Astrocyte (in vitro differentiated cells and primary cell): ENCODE data around the gene PLEKHA7. TPM values are rescaled to one million over a fixed set of nuclear protein-coding genes. Genes with fewer than 3 reads are reported as not detected.

Source experiments
- DNase-seq: peaks from one replicate; pipeline ENCODE4 v3.0.0-alpha.2; 2010; ENCODE audit warnings: low read depth
- FAIRE-seq: peaks from 2 replicates; lab custom pipeline; 2011; peaks lifted over from hg19 to GRCh38; lab: Jason Lieb, UNC
- H2AFZ ChIP-seq: 2 replicates; pipeline ENCODE4 v1.6.0; 2012; ENCODE audit warnings: low read depth, low read length, inconsistent platforms
- H3K27ac ChIP-seq: 2 replicates; pipeline ENCODE4 v1.5.1; 2011; ENCODE audit warnings: low read depth, low read length, inconsistent platforms
- H3K27me3 ChIP-seq: 2 replicates; pipeline ENCODE4 v1.6.0; 2011; ENCODE audit warnings: low read length, inconsistent platforms; ENCODE audit not compliant: insufficient read depth
- H3K36me3 ChIP-seq: 2 replicates; pipeline ENCODE4 v1.5.1; 2011; ENCODE audit warnings: low read length, inconsistent platforms; ENCODE audit not compliant: insufficient read depth
- H3K4me1 ChIP-seq: 2 replicates; pipeline ENCODE4 v1.5.1; 2011; ENCODE audit warnings: low read length, inconsistent platforms; ENCODE audit not compliant: insufficient read depth
- H3K4me2 ChIP-seq: 2 replicates; pipeline ENCODE4 v1.6.0; 2012; ENCODE audit warnings: low read length, inconsistent platforms
- H3K4me3 ChIP-seq: 2 replicates; pipeline ENCODE4 v1.5.1; 2011; ENCODE audit warnings: low read depth, mild to moderate bottlenecking, low read length, inconsistent platforms; ENCODE audit not compliant: insufficient read depth
- H3K79me2 ChIP-seq: 2 replicates; pipeline ENCODE4 v1.6.0; 2012; ENCODE audit warnings: mild to moderate bottlenecking, low read length, inconsistent platforms; ENCODE audit not compliant: insufficient read depth
- H3K9ac ChIP-seq: 2 replicates; pipeline ENCODE4 v1.6.0; 2012; ENCODE audit warnings: mild to moderate bottlenecking, low read length, inconsistent platforms
- H3K9me3 ChIP-seq: 2 replicates; pipeline ENCODE4 v1.5.1; 2012; ENCODE audit warnings: low read depth, mild to moderate bottlenecking, low read length, inconsistent platforms; ENCODE audit not compliant: insufficient read depth
- H4K20me1 ChIP-seq: 2 replicates; pipeline ENCODE4 v1.6.0; 2012; ENCODE audit warnings: low read length, inconsistent platforms; ENCODE audit not compliant: insufficient read depth
- H3K27ac Mint-ChIP-seq: one replicate; pipeline ENCODE4 v1.8.0; 2021; ENCODE audit warnings: mild to moderate bottlenecking, mixed read lengths; ENCODE audit not compliant: unreplicated experiment
- H3K27me3 Mint-ChIP-seq: one replicate; pipeline ENCODE4 v1.8.0; 2021; ENCODE audit warnings: low read depth, mixed read lengths; ENCODE audit not compliant: unreplicated experiment
- H3K36me3 Mint-ChIP-seq: one replicate; pipeline ENCODE4 v1.8.0; 2021; ENCODE audit warnings: low read depth, mixed read lengths; ENCODE audit not compliant: unreplicated experiment
- H3K4me1 Mint-ChIP-seq: one replicate; pipeline ENCODE4 v1.8.0; 2021; ENCODE audit warnings: low read depth, mixed read lengths; ENCODE audit not compliant: unreplicated experiment
- H3K4me3 Mint-ChIP-seq: one replicate; pipeline ENCODE4 v1.8.0; 2021; ENCODE audit warnings: mild to moderate bottlenecking, moderate library complexity, mixed read lengths; ENCODE audit not compliant: unreplicated experiment
- H3K9me3 Mint-ChIP-seq: one replicate; pipeline ENCODE4 v1.8.0; 2021; ENCODE audit warnings: mild to moderate bottlenecking, mixed read lengths; ENCODE audit not compliant: unreplicated experiment
- EZH2 ChIP-seq: IDR thresholded peaks from 2 replicates; pipeline ENCODE4 v1.6.1; 2012; ENCODE audit warnings: mild to moderate bottlenecking, low read length, inconsistent platforms; ENCODE audit not compliant: insufficient read depth
- total RNA-seq: library from RNA; stranded (reverse); gene quantifications from 2 replicates; pipeline ENCODE4 v1.2.1, GENCODE V29; 2021
- TF ChIP-seq, protein P1 (sequence below): IDR thresholded peaks from 2 replicates; pipeline ENCODE4 v1.5.1; 2011; ENCODE audit warnings: low read depth, mild to moderate bottlenecking, inconsistent platforms, low read length, moderate library complexity; ENCODE audit not compliant: insufficient read depth

PLEKHA7 gene
- total RNA-seq, 1 donor from 2014 or later = 5.7 TPM

DNA sequence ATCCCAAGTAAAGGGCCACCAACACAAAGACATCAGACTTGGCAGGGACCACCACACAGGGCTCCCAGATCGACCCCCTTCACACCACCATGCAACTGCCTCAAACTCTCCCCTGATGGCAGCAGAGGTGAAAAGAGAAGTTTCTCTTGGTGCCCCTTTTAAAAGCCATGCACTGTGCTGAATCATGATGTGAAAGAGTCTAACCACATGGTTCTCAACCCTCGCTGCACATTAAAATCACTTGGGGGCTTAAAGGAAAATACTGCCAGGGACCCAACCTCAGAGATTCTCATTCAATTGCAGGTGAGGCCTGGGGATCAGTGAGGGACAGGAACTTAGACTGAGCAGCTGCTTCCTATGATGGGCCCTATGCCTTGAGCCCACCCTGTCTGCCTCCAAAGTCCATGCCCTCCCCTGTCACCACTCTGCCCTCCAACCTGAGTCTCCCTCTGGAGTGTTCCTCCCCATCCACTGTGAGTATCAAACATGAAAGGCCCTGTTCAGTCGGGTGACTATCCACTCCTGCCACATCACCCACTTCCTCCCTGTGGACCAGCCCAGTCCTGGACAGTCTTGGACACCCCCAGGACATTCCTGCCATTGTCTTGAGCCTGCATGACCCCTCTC is 40.8 kb downstream of the PLEKHA7 start:
- DNase-seq = no peak
- Histone ChIP-seq H3K27ac (no peak overlapping the region), H3K79me2 (no peaks in the 10 kb centered on the region), H2AFZ (no peak overlapping the region), H3K36me3 (no peaks in the 10 kb centered on the region), H3K9me3 (no peaks in the 10 kb centered on the region), H3K4me3 (no peak overlapping the region), H3K9ac (no peak overlapping the region), H3K4me1 (no peaks in the 10 kb centered on the region), H3K27me3 (peaks cover 14% of the 10 kb centered on the region), H3K4me2 (no peak overlapping the region), H4K20me1 (no peaks in the 10 kb centered on the region)
- Mint-ChIP-seq H3K4me1 (peaks cover 13% of the 10 kb centered on the region), H3K4me3 (no peak overlapping the region), H3K27ac (no peak overlapping the region), H3K9me3 (no peaks in the 10 kb centered on the region), H3K36me3 (peaks cover 3% of the 10 kb centered on the region), H3K27me3 (peaks cover 2% of the 10 kb centered on the region)
- FAIRE-seq = no peak
- TF ChIP-seq EZH2 = no peak
- TF ChIP-seq, protein P1, sequence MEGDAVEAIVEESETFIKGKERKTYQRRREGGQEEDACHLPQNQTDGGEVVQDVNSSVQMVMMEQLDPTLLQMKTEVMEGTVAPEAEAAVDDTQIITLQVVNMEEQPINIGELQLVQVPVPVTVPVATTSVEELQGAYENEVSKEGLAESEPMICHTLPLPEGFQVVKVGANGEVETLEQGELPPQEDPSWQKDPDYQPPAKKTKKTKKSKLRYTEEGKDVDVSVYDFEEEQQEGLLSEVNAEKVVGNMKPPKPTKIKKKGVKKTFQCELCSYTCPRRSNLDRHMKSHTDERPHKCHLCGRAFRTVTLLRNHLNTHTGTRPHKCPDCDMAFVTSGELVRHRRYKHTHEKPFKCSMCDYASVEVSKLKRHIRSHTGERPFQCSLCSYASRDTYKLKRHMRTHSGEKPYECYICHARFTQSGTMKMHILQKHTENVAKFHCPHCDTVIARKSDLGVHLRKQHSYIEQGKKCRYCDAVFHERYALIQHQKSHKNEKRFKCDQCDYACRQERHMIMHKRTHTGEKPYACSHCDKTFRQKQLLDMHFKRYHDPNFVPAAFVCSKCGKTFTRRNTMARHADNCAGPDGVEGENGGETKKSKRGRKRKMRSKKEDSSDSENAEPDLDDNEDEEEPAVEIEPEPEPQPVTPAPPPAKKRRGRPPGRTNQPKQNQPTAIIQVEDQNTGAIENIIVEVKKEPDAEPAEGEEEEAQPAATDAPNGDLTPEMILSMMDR = no peak

DNA sequence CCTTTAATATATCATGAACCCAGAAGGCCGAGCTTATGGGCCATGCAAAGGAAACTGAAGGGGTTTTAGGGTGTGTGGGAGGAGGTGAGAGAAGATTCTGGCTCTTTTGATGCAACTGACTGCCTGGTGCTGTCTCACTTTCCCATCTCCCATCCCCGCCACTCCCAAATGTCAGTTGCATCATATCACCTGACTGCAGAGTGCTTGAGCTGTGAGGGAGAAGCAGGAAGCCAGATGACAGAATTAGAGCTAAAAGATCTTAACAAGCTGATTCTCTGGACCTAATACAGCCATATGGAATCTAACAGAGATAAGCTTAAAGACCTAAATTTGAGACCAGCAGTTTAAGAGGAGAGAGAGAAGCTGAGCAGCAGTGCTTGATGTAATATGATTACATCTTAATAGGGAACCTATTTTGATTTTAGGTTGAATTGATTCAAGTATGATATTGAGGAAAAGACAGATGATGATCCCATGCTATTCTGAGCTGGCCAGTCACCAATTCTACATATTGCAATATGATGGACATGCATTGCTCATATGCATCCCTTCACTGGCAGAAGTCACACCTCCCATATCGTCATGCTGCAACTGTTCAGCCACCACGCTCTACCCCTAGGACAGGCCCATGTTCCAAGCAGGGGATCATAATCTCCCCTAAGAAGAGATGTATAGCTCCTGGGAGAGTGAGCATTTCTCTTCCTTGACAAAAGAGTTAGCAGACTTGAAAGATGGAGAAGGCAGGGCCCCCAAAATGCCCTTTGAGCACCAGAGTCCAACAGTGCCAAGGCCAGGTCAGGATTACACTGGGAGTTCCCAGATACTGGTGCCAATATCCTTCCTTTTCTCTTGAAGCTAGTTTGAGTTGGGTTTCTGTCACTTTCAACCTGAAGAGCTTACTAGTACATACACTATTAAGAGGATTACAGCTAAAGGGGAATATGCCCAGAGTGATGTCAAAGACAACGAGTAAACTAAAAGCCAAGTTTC is 44.9 kb downstream of the PLEKHA7 start:
- peaks cover 10% of the 10 kb centered on the region for H3K4me1 Mint-ChIP-seq
- no peak overlapping the region for H3K4me3 Mint-ChIP-seq
- FAIRE-seq (no peak), DNase-seq (no peak)
- Histone ChIP-seq H2AFZ (no peak overlapping the region), H3K9ac (no peak overlapping the region), H3K4me1 (no peaks in the 10 kb centered on the region), H3K79me2 (no peaks in the 10 kb centered on the region), H3K9me3 (no peaks in the 10 kb centered on the region), H3K27ac (no peak overlapping the region), H4K20me1 (no peaks in the 10 kb centered on the region), H3K4me2 (no peak overlapping the region), H3K4me3 (no peak overlapping the region), H3K27me3 (no peaks in the 10 kb centered on the region), H3K36me3 (no peaks in the 10 kb centered on the region)
- no peaks in the 10 kb centered on the region for H3K9me3 Mint-ChIP-seq
- peaks cover 3% of the 10 kb centered on the region for H3K36me3 Mint-ChIP-seq
- no peak for TF ChIP-seq EZH2
- TF ChIP-seq, protein P1 = no peak
- H3K27me3 Mint-ChIP-seq = peaks cover 10% of the 10 kb centered on the region
- H3K27ac Mint-ChIP-seq = no peak overlapping the region
